ENCODE measurements around the gene CMSS1. TPM values are rescaled to one million over a fixed set of nuclear protein-coding genes. Genes with fewer than 3 reads are reported as not detected.

The CMSS1 gene
- total and polyA plus RNA-seq, 8 donors = 2.7 to 33.3 (median 22.1) TPM

- 88 to 96% (median 91%) methylated on average over 3 of the region's 3 CpGs for WGBS, 5 donors
- H3K27me3 ChIP-seq = no peaks in the 10 kb centered on the region
- H3K4me1 ChIP-seq = peaks cover 17 to 42% (median 26%) of the 10 kb centered on the region in 4 donors
- no peaks in the 10 kb centered on the region for H3K36me3 ChIP-seq
- TF ChIP-seq EP300 (IDR thresholded peaks at IDR 0.05) = no peak
- TF ChIP-seq POLR2A (IDR thresholded peaks at IDR 0.05) = no peak
- no peak for TF ChIP-seq CTCF (IDR thresholded peaks at IDR 0.05)
- no peak for TF ChIP-seq POLR2AphosphoS5 (IDR thresholded peaks at IDR 0.05)
- intact Hi-C loops (cut with DNase I; ENCODE audit: low total_unique reads) = no loop called here
- H3K9me3 ChIP-seq = no peaks in the 10 kb centered on the region
- DNase-seq = no peak
- H3K4me3 ChIP-seq = no peak overlapping the region
- H3K27ac ChIP-seq = no peak overlapping the region
These were observed 183.4 kb downstream of the CMSS1 start for GRCh38 chr3:100001083-100001482.

GRCh38 chr3:100001526-100002270 is 184.0 kb downstream of the CMSS1 start:
- DNase-seq = peak in 1 of 2 donors; percentile 47
- H3K9me3 ChIP-seq = no peaks in the 10 kb centered on the region
- no peaks in the 10 kb centered on the region for H3K27me3 ChIP-seq
- no peak overlapping the region for H3K4me3 ChIP-seq
- intact Hi-C loops (cut with DNase I; ENCODE audit: low total_unique reads) = no loop called here
- WGBS, 5 donors = 76 to 99% (median 93%) methylated on average over 8 of the region's 8 CpGs
- peaks cover 20 to 48% (median 31%) of the 10 kb centered on the region in 4 donors for H3K4me1 ChIP-seq
- TF ChIP-seq EP300 (IDR thresholded peaks at IDR 0.05) (no peak), CTCF (IDR thresholded peaks at IDR 0.05) (no peak), POLR2A (IDR thresholded peaks at IDR 0.05) (no peak), POLR2AphosphoS5 (IDR thresholded peaks at IDR 0.05) (no peak)
- H3K36me3 ChIP-seq = no peaks in the 10 kb centered on the region
- H3K27ac ChIP-seq = no peak overlapping the region

GRCh38 chr3:100002599-100003350 is 185.1 kb downstream of the CMSS1 start:
- no peak overlapping the region for H3K4me3 ChIP-seq
- H3K36me3 ChIP-seq = no peaks in the 10 kb centered on the region
- TF ChIP-seq POLR2AphosphoS5 (IDR thresholded peaks at IDR 0.05) (peak; percentile 4 to 80 (median 29)), EP300 (IDR thresholded peaks at IDR 0.05) (no peak)
- H3K9me3 ChIP-seq = no peaks in the 10 kb centered on the region
- peak overlapping the region; percentile 7 to 60 (median 38) for H3K27ac ChIP-seq
- H3K27me3 ChIP-seq = no peaks in the 10 kb centered on the region
- peak; percentile 27 to 87 for DNase-seq
- H3K4me1 ChIP-seq = peaks cover 20 to 58% (median 41%) of the 10 kb centered on the region in 4 donors
- intact Hi-C loops (cut with DNase I; ENCODE audit: low total_unique reads) = no loop called here
- WGBS, 5 donors = 37 to 55% (median 39%) methylated on average over 4 of the region's 4 CpGs

GRCh38 chr3:100003609-100004503 is 186.2 kb downstream of the CMSS1 start:
- H3K36me3 ChIP-seq = no peaks in the 10 kb centered on the region
- H3K9me3 ChIP-seq = no peaks in the 10 kb centered on the region
- WGBS, 5 donors = 84 to 95% (median 92%) methylated on average over 4 of the region's 4 CpGs
- H3K27me3 ChIP-seq = no peaks in the 10 kb centered on the region
- peaks cover 27 to 69% (median 46%) of the 10 kb centered on the region in 4 donors for H3K4me1 ChIP-seq
- intact Hi-C loops (cut with DNase I; ENCODE audit: low total_unique reads) = no loop called here
- DNase-seq = no peak
- no peak for TF ChIP-seq CTCF (IDR thresholded peaks at IDR 0.05)
- TF ChIP-seq EP300 (IDR thresholded peaks at IDR 0.05) = no peak
- no peak for TF ChIP-seq POLR2A (IDR thresholded peaks at IDR 0.05)
- no peak for TF ChIP-seq POLR2AphosphoS5 (IDR thresholded peaks at IDR 0.05)
- H3K27ac ChIP-seq = peak overlapping the region in 2 of 5 donors; percentile 61 to 69
- no peak overlapping the region for H3K4me3 ChIP-seq
